GM21576 (cell line): ENCODE data around the gene LGR6.

Experiments used
- ATAC-seq: cut with Tn5 transposase; IDR thresholded peaks from one replicate; pipeline ENCODE4 v1.9.1; 2021; ENCODE audit warnings: mild to moderate bottlenecking, moderate library complexity; ENCODE audit not compliant: unreplicated experiment

The LGR6 gene

GRCh38 chr1:202215472-202216130 is 22.0 kb downstream of the LGR6 start:
- no peak for ATAC-seq

- no peak for ATAC-seq
Measured at GRCh38 chr1:202216691-202217090, 23.1 kb downstream of the LGR6 start.

DNA sequence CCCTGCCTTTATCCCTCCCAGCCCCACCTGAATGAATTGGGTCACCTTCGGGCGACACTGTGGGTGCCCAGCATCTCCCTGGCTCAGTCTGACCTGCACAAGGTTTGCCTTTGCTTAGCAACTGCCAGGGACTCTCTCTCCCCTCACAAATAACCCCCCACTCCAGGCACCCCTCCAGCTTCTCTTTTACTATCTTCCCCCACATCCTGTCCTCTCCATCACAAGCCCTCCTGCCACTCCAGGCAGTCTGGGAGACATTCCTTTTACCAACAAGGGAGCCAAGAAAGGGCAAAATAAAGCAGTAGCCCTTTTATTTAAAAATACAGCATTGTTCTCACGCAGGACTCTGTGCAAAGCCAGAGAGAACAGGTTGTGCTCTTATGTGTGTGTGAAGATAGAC is 23.9 kb downstream of the LGR6 start:
- ATAC-seq: no peak

DNA sequence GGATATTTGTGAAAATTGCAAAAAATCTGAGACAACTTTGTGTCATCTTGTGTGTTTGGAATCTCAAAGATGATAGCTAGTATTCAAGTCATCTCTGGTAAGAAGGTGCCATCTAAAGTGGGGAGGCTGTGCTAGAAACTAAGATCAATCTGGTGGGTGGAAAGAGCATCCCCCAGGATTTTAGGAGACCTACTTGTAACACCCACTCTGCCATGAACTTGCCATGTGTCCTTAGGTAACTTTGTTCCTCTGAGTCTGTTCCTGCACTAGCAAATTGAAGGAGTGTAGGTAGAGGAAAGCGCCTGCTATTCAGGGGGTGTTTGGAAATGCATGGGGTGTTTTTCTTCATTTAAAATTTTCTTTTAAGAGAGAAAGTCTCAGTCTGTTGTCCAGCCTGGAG is 24.4 kb downstream of the LGR6 start:
- no peak for ATAC-seq

DNA sequence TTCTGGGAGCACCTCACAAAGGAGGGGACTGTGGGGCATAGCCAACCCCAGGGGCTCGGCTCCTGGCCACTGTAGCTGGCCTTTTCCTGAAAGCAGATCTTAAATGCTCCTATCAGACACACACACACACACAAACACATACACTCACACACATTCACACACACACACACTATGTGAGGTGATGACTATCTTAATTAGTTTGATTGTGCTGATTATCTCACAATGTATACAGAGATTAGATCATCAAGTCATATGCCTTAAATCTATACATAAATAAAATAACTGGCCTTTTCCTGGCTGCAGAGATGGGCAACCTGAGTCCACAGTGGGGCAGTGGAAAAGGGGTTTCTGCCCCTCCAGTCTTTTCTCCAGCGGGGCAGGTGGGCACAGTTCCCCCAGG is 27.1 kb downstream of the LGR6 start:
- no peak for ATAC-seq

DNA sequence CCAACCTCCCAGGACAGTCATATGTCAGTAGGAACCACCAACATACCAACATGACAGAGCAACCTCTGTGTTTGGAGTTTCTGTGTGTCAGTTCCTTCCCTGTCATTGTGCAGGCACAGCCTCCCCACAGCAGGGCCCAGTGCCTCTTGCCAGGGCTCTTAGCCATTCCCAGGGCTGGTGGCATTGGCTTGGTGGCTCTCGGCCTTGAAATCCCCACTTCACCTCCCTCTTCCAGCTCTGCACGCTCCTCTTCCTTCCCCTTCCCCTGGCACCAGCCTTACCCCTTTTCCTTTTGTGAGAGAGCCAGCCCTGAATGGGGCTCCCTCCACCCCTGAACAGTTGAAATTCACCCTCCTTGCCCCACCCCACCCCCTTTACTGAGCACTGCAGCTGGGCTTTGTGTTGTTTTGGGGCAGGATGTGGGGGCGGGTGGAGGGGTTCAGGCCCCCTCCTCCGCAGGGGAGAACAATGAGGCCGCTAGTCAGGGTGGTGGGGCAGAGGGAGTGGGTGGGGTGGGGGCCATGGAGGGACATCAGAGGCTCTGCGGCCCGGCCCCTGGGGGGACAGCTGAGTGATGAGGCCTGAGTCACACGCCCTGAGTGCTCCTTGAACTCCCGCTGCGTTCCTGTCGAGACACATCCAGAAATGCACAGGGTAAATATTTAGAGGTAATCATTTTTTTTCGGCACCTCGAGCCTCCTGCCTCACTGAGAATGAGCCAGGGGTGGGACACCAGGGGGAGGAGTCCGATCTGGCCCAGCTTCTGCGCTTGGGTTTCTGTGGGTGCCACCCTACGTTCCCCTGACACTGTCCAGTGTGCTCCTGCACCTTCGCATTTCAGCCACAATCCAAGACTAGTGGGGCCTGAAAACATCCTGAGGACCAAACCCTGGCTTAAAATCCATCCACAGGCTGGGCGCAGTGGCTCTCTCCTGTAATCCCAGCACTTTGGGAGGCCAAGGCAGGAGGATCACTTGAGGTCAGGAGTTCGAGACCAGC is 28.6 kb downstream of the LGR6 start:
- ATAC-seq: no peak

GRCh38 chr1:202223121-202223860 is 29.7 kb downstream of the LGR6 start:
- ATAC-seq: no peak

DNA sequence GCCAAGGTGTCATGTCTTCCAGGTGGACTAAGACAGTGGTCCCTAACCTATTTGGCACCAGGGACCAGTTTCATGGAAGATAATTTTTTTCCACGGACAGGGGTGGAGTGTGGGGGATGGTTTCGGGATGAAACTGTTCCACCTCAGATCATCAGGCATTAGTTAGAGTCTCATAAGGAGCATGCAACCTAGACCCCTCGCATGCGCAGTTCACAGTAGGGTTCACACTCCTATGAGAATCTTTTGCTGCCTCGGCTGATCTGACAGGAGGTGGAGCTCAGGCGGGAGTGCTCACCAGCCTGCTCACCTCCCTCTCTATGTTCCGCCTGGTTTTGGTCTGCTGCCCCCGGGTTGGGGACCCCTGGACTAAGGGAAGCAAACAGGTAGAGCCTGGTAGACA is 30.9 kb downstream of the LGR6 start:
- ATAC-seq: no peak

- no peak for ATAC-seq
Measured at GRCh38 chr1:202225131-202225530, 31.5 kb downstream of the LGR6 start.

- no peak for ATAC-seq
Measured at GRCh38 chr1:202227053-202227672, 33.6 kb downstream of the LGR6 start.

DNA sequence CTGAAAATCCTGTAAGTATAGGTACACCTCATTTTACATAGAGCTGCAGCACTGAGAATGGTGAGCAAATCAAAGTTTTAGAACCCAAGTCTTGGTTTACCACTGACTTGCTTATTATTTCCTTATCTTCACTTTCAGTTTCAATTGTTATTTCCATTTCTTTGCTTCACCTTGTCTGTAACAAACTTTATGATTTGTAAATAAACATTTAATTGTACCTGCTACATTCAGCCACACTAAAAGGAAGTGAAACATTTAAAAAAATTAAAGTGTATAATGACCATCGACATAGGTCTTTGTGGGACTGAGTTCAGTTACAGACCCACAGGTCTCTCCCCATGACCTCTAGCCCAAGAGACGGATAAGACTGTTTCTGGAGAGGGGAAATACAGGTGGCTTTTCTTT is 34.4 kb downstream of the LGR6 start:
- ATAC-seq: no peak

DNA sequence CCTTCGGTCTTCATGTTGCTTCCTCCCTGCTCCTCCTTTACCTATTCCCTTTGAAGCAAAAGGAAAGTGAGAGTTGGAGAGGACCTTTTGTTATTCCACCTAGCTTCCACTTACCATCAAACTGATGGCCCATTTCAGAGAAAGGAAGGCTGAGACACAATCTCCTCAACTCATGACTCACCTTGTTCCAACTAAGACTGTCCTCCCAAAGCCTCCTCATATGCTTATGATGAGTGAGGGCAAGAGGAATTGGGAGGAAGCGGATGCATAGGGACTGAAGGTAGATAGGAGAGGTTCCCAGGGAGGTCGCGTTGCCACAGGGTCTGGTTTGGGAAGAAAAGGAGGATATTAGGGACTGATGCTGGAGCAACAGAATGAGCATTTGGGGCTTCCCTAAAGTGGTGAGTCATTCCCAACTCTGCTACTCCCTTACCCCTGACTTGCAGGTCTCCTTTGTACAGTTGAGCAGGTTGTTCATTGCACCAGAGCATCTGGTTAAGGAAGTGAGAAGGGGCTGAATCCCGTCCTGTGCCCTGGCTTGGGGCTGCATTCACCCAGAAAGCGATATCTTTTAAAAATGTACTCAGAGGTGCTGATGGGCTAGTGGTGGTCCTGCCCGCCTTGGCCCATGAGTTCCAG is 35.0 kb downstream of the LGR6 start:
- no peak for ATAC-seq

- no peak for ATAC-seq
Measured at GRCh38 chr1:202229376-202229775, 35.8 kb downstream of the LGR6 start.

DNA sequence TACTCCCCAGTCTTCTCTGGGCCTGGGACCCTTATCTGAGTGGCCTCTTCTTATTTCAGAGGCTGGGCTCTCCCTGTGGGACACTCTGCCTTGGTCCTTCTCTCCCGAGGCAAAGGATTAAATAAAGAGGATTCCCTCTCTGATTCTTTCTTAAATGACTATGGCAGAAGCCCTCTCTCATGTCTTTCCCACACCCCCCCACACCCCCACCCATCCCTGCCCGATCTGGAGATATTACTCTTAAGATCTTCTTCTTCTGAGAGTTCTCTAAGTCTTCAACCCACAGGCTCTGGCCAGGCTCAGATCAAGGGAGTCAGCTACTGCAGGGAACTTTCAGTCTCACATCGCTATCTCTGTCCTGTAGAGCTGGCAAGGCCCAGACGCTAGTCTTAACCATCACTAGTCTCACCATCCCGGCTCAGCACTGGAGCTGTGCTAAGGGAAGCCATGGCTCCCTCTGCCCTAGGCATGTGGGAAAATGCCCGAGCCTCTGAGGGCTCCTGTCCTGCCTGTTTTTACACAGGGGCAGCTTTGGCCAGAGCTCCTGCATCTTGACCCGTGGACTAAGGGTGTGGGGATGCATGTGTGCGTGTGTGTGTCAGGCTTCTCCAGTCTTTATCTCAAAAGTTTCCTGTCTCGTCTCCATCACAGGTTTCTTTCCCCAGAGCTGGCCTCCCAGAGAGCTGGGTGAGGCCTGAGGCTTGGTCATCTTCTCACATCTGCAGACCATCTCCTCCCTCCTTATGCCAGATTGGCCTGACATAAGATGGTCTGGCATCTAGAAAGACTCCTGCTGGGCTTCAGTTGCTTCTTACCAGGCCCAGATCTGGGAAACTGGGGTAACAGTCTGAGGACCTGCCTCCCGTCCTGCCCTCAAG is 36.7 kb downstream of the LGR6 start:
- ATAC-seq: no peak

- no peak for ATAC-seq
Measured at GRCh38 chr1:202230939-202231645, 37.5 kb downstream of the LGR6 start.

DNA sequence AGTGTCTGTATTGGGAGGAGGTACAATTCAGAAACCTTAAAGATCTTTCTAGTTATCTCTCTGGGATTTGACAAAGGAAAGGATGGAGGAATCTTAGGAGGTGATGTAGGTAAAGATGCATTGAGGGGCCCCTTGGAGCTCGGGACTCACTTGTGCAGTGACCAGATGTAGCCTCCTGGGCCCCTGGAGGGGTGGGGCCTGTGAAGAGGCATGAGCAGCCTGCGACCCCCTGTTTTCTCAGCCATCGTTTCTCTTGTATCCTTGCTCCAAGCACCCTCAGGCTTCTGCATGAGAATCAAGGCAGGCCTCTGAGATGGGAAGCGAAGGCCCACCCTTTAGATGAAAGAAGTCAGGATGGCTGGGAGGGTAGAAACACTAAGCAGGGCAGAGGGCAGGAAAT is 39.6 kb downstream of the LGR6 start:
- ATAC-seq: no peak

DNA sequence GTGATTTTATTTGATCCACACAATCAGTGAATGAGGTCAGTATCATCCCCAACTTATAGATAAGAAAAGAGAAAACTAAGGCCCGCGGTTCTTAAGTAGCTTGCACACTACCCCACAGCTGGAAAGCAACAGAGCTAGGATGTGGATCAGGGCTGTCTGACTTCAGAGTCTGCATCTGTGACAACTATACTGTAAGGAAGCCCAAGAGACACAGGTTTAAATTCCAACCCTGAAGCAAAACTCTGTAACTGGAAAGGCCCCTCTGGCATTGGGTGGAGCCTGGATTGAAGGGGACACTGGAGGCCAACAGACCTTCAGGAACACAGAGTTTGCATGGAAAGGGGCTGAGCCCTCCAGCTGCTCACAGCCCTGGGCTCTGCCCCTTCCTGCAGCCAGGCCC is 40.2 kb downstream of the LGR6 start:
- no peak for ATAC-seq

DNA sequence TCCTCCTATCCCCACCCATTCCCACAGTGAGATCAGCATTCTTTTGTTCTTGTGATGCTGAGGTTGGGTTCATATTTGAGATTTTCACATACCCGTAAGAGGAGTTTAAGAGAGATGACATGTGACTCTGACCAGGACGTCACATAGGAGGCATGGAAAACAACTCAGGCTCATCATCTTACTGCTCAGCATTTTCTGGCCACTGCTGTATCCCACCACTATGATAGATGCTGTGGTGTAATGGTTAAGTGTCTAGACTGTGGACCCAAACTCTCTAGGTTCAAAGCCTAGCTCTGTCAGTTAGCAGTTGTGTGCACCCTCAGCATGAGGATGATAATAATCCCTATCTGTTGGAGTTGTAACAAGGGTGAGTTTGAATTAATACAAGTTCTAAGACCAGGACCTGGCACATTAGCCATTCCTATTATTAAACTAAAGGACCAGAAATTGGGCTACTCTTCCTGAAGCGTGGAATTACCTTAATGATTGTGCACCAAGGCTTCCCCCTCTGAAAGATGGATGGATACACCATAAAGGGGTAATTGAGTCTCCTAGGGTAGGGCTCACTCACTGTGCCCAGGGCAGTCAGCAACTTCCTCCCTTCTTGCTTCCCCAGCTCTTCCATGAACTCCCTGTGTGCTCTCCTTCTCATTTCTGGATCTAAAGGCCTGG is 40.9 kb downstream of the LGR6 start:
- ATAC-seq: no peak
